Gastrocnemius medialis (tissue), 4 donors: ENCODE data around the gene PLEKHG4B.
A peak's percentile ranks its signal among the peaks of the same experiment; 100 is the strongest.

Experiments
- POLR2A ChIP-seq, 2 donors: fragments of 450-650 bp; IDR thresholded peaks; one replicate each; pipeline ENCODE4 v1.6.1; 2017; ENCODE audit warnings: antibody characterized with exemption in 2 of 2, mild to moderate bottlenecking in 2 of 2, moderate library complexity in 2 of 2
- TF ChIP-seq, protein P1 (sequence below), 5 experiments: fragments of 450-650 bp in 3 of 5; fragments of 200-600 bp in 2 of 5; sonication (generic) in 2 of 5; IDR thresholded peaks in 4 of 5; conservative IDR thresholded peaks in 1 of 5; 1 replicate in 4 of 5; 2 replicates in 1 of 5; pipeline ENCODE4 v1.5.1; 2016 to 2019; ENCODE audit warnings: antibody characterized with exemption in 5 of 5, mild to moderate bottlenecking in 3 of 5, moderate library complexity in 3 of 5

DNA sequence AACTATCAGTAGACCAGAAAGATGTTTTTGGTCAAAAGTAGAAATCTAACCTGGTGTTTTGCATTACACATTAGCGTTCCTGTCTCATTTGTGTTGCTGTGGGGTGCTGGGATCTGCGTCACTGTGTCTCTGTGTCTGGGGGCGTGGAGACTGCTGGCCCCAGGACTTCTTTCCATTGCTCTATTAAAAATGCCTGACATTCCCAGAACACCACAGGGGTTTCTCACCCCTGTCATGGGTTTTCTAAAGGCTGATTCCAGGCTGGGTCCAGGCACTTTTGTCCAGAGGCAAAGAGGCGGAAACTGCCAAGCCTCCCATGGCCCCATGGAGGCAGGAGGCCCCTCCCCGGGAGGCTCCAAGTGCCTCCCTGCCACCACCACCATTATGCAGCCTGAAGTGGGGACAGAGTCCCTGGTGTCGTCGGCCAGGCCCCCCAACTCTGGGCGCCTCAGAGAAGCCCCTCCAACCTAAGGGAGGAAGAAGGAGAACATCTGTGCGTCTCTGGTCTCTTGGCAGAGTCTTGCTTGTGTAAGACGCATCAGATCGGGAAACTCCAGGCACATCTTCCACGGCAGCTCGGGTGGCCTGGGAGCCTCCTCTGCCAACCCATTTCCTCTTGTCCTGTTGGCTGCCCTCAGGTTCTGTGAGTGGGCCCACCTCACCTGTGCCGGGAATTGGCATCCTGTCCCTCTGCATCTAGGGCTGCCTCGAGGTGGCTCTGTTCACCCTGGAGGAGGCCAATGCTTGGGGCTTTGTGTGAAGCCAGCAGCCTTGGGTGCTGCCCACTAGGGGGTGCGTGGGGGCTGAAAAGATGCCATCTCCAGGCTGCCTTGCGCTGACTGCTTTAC, 13.8 kb upstream of the PLEKHG4B start:
- TF ChIP-seq, protein P1, sequence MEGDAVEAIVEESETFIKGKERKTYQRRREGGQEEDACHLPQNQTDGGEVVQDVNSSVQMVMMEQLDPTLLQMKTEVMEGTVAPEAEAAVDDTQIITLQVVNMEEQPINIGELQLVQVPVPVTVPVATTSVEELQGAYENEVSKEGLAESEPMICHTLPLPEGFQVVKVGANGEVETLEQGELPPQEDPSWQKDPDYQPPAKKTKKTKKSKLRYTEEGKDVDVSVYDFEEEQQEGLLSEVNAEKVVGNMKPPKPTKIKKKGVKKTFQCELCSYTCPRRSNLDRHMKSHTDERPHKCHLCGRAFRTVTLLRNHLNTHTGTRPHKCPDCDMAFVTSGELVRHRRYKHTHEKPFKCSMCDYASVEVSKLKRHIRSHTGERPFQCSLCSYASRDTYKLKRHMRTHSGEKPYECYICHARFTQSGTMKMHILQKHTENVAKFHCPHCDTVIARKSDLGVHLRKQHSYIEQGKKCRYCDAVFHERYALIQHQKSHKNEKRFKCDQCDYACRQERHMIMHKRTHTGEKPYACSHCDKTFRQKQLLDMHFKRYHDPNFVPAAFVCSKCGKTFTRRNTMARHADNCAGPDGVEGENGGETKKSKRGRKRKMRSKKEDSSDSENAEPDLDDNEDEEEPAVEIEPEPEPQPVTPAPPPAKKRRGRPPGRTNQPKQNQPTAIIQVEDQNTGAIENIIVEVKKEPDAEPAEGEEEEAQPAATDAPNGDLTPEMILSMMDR (IDR thresholded peaks at IDR 0.05 in 4 of 5, conservative IDR thresholded peaks at IDR 0.05 in 1 of 5): peak in 1 of 5 experiments; percentile 12
- no peak for TF ChIP-seq POLR2A (IDR thresholded peaks at IDR 0.05)
